22Rv1 (cell line): ENCODE measurements around the gene C20orf204.

Experiments
- CTCF ChIP-seq: fragments of 450-650 bp; IDR thresholded peaks from 2 replicates; pipeline ENCODE4 v1.5.1; 2017; ENCODE audit warnings: mild to moderate bottlenecking
- ZFX ChIP-seq: fragments of 450-650 bp; IDR thresholded peaks from 2 replicates; pipeline ENCODE4 v1.6.1; 2017; ENCODE audit warnings: antibody characterized with exemption, borderline replicate concordance

GRCh38 chr20:64067733-64068307 lies 31.8 kb downstream of the C20orf204 start:
- TF ChIP-seq CTCF: no peak
- no peak for TF ChIP-seq ZFX
